Small intestine (tissue), 7 donors: ENCODE data around the gene ITPRIPL2. TPM values are rescaled to one million over a fixed set of nuclear protein-coding genes. Genes with fewer than 3 reads are reported as not detected.
A peak's percentile ranks its signal among the peaks of the same experiment; 100 is the strongest.

Source experiments
- DNase-seq, 2 donors: peaks; one replicate each; pipeline versions ENCODE4 v3.0.0 to v3.0.0-alpha.2; 2013
- FAIRE-seq: peaks from 2 replicates; lab custom pipeline; 2012; peaks lifted over from hg19 to GRCh38; lab: Jason Lieb, UNC
- H3K27ac ChIP-seq, 3 donors: one replicate each; pipeline ENCODE4 v1.5.1; 2013; ENCODE audit warnings: low read length in 2 of 3, mild to moderate bottlenecking in 2 of 3, control low read depth in 1 of 3, inconsistent platforms in 1 of 3, low read depth in 1 of 3, moderate library complexity in 1 of 3
- H3K27me3 ChIP-seq, 3 donors: one replicate each; pipeline ENCODE4 v1.6.1; 2013; ENCODE audit warnings: low read length in 3 of 3, inconsistent platforms in 1 of 3; ENCODE audit not compliant: control insufficient read depth in 3 of 3, insufficient read depth in 3 of 3
- H3K36me3 ChIP-seq, 3 donors: one replicate each; pipeline ENCODE4 v1.6.1; 2013; ENCODE audit warnings: low read length in 3 of 3, inconsistent platforms in 1 of 3, low read depth in 1 of 3, mild to moderate bottlenecking in 1 of 3, moderate library complexity in 1 of 3; ENCODE audit not compliant: control insufficient read depth in 3 of 3, insufficient read depth in 2 of 3
- H3K4me1 ChIP-seq, 3 donors: one replicate each; pipeline ENCODE4 v1.6.1; 2013; ENCODE audit warnings: low read length in 2 of 3, inconsistent platforms in 1 of 3, low read depth in 1 of 3, mild to moderate bottlenecking in 1 of 3, moderate library complexity in 1 of 3; ENCODE audit not compliant: control insufficient read depth in 3 of 3, insufficient read depth in 2 of 3
- H3K4me3 ChIP-seq, 3 donors: one replicate each; pipeline ENCODE4 v1.5.1; 2013; ENCODE audit warnings: low read length in 3 of 3, control low read depth in 1 of 3, inconsistent platforms in 1 of 3, low read depth in 1 of 3, mild to moderate bottlenecking in 1 of 3, moderate library complexity in 1 of 3
- H3K9me3 ChIP-seq, 2 donors: one replicate each; pipeline ENCODE4 v1.6.1; 2013; ENCODE audit warnings: low read depth in 1 of 2, low read length in 1 of 2; ENCODE audit not compliant: control insufficient read depth in 2 of 2, insufficient read depth in 1 of 2
- WGBS, 3 donors: extraction: QIAGEN DNeasy Blood & Tissue Kit; methylation state at CpG; one replicate each; pipeline ENCODE4 v1.1.7; 2013; 5-methylcytosine and 5-hydroxymethylcytosine counted together
- polyA plus RNA-seq, 4 donors: library from polyadenylated mRNA; stranded (reverse) in 3 of 4; unstranded in 1 of 4; fragments of 200-250 nt in 3 of 4; fragments of 120-200 nt in 1 of 4; gene quantifications; one replicate each; pipeline versions ENCODE4 v1.2.1 to v1.2.3, GENCODE V29; 2013
- donor health status: healthy with polysubstance abuse.
- donor health status: control.
- donor health status: control.
- donor health status: Bipolar disorder and iron deficiency.
- donor health status: healthy.

The ITPRIPL2 gene
- polyA plus RNA-seq, 4 donors, result 3.6 to 7.2 (median 6.1) TPM

DNA sequence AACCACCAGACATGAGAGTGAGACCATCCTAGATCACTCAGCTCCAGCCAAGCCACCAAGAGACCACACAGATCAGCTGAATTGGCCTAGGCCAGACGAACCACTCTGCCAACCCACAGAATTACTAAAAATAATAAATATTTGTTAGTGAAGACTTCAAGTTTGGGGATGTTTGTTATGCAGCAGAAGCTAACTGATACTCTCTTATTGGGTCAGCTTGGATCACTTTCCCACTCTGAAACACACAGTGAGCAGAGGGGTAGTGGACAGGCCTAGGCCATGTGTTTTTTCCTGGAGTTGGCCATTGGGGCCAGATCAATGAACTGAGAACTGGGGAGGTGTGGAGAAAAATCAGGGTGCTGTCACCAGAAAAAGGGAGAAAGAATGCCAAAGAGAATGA lies 15.6 kb upstream of the ITPRIPL2 start:
- Histone ChIP-seq H3K27ac (no peak overlapping the region), H3K4me3 (no peak overlapping the region), H3K27me3 (no peaks in the 10 kb centered on the region), H3K36me3 (no peaks in the 10 kb centered on the region), H3K4me1 (no peaks in the 10 kb centered on the region), H3K9me3 (peaks cover 0 to 4% of the 10 kb centered on the region in 2 donors)
- FAIRE-seq (no peak), DNase-seq (no peak)
- 79 to 90% (median 88%) methylated on average over 1 of the region's 1 CpG for WGBS, 3 donors

DNA sequence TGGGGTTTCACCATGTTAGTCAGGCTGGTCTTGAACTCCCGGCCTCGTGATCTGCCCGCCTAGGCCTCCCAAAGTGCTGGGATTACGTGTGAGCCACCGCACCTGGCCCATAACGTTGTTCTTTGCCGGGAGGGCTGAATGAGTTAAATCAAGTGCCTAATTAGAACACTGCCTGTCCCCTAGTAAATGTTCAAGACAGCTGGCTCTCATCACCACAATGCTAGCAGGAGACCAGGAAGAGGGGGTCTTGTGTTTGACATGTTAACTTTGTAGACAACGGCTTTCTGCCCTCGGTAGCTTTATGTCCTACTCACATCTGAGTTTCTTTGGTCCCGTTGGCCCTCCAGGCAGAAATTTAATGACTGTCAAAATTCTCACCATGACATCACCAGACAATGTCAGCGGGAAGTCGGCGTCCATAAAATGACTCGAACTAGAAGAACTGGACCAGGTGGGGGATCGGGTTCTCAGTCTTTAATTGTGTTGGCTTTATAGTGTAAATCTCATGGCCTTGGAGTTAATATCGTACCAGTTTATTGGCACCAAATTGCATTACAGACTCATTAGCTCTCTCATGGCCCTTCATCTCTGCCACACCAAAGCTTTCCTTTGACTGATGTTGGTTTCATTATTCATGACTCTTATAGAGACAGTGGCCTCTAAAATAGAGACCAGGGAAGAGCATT lies 11.4 kb upstream of the ITPRIPL2 start:
- no peak for FAIRE-seq
- no peaks in the 10 kb centered on the region for H3K27me3 ChIP-seq

DNA sequence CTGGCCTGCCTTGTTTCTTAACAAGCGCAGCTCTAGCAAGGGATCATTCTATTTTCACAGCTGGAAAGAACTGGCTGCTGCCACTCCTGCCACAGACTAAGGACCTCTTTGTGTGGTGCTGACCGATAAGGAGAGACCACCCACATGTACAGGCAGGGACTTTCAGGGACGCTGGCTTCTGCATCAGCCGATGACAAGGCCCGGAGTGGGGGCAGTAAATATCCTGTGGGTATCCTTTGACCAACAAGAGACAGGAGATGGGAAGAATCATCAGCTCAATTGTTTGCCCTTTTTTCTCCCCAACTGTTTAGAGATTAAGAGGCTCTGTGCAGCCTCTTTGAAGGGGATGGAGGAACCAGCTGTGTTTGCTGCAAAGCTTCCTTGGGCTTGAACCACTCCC lies 9.2 kb upstream of the ITPRIPL2 start:
- Histone ChIP-seq H3K27me3 (no peaks in the 10 kb centered on the region), H3K36me3 (no peaks in the 10 kb centered on the region), H3K9me3 (no peaks in the 10 kb centered on the region), H3K4me3 (no peak overlapping the region), H3K27ac (no peak overlapping the region), H3K4me1 (peaks cover 3 to 20% (median 3%) of the 10 kb centered on the region in 3 donors)
- no peak for FAIRE-seq
- no peak for DNase-seq
- WGBS, 3 donors, result 80 to 90% (median 83%) methylated on average over 5 of the region's 5 CpGs

More for the DNA sequence above, 11.4 kb upstream of the ITPRIPL2 start:
- no peak for DNase-seq
- 69 to 73% (median 70%) methylated on average over 16 of the region's 16 CpGs for WGBS, 3 donors
- no peak overlapping the region for H3K4me3 ChIP-seq
- H3K9me3 ChIP-seq, result peaks cover 0 to 4% of the 10 kb centered on the region in 2 donors
- no peaks in the 10 kb centered on the region for H3K36me3 ChIP-seq
- H3K27ac ChIP-seq, result no peak overlapping the region
- H3K4me1 ChIP-seq, result peaks cover 0 to 2% (median 0%) of the 10 kb centered on the region in 3 donors

DNA sequence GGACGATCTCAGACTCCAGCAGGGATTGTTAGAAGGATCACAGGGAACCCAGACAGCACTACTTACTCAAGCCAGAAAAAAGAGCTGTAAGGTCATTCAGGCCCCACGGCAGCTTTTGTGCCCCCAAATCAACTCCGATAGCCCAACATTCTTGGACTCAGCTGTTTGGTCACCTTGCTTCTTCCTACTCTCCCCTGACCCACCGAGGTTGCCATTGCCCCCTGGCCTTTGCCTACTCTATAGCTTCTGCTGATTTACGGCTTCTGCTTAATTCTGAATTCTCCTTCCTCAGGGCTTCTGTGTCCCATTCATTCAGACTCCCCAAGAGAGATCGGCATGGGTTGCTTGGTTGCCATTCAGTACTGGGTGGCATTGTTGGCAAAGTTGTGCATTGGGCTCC lies 8.6 kb upstream of the ITPRIPL2 start:
- Histone ChIP-seq H3K4me1 (peaks cover 3 to 20% (median 3%) of the 10 kb centered on the region in 3 donors), H3K27me3 (no peaks in the 10 kb centered on the region), H3K9me3 (no peaks in the 10 kb centered on the region), H3K27ac (no peak overlapping the region), H3K36me3 (no peaks in the 10 kb centered on the region), H3K4me3 (no peak overlapping the region)
- no peak for FAIRE-seq
- WGBS, 3 donors, result 83 to 91% (median 91%) methylated on average over 6 of the region's 6 CpGs
- no peak for DNase-seq

DNA sequence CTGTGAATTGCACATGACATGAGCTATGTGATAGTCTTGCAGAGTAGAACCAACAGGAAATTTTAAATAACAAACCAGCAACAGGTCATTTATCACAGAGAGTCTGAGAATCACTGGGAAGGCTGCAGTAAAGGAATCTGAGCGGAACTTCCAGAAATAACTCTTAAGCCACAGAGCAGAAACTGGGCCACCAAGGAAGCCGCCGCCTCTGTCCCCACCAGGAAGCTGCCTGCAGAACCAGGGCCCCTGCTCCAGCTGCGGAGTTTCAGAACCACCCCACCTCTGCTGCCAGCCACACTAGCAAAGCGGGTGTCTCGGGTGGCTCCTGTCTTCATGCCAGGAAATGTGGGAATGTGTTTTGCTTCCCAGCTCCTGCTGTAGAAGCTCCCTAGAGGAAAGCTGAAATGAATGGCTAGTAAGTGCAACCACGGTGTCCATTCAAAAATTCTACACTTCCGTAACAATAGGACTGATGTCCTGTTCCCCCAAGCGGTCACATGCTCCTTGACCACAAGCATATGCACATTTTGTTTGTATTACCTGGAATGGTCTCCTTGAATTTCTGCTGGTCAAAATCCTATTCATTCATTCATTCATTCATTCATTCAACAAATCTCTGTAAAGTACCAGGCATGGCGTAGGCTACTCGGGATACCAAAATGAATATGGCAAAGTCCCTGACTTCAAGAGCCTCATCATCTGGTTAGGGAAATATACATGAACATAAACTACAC lies 7.7 kb upstream of the ITPRIPL2 start:
- Histone ChIP-seq H3K4me1 (peaks cover 3 to 23% (median 3%) of the 10 kb centered on the region in 3 donors), H3K27me3 (no peaks in the 10 kb centered on the region), H3K36me3 (no peaks in the 10 kb centered on the region), H3K27ac (no peak overlapping the region), H3K9me3 (no peaks in the 10 kb centered on the region), H3K4me3 (no peak overlapping the region)
- WGBS, 3 donors, result 70 to 82% (median 76%) methylated on average over 11 of the region's 11 CpGs
- DNase-seq, result no peak
- no peak for FAIRE-seq

DNA sequence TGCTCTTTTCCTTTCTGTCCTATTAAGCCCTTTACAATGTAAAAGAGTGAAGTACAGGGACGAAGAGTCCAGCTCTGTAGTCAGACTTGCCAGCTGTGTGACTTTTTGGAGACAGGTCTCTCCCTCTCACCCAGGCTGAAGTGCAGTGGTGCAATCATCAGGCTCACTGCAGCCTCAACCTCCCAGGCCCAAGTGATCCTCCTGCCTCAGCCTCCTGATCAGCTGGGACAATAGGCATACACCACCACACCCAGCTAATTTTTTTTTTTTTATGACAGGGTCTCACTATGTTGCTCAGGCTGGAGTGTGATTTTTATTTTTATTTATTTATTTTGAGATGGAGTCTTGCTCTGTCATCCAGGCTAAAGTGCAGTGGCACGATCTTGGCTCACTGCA lies 7.1 kb upstream of the ITPRIPL2 start:
- H3K9me3 ChIP-seq, result no peaks in the 10 kb centered on the region
- H3K4me1 ChIP-seq, result peaks cover 3 to 24% (median 3%) of the 10 kb centered on the region in 3 donors
- DNase-seq (no peak), FAIRE-seq (no peak)
- WGBS, 3 donors, result 90 to 96% (median 95%) methylated on average over 2 of the region's 2 CpGs
- no peak overlapping the region for H3K4me3 ChIP-seq
- H3K27me3 ChIP-seq, result no peaks in the 10 kb centered on the region
- no peaks in the 10 kb centered on the region for H3K36me3 ChIP-seq
- H3K27ac ChIP-seq, result no peak overlapping the region

DNA sequence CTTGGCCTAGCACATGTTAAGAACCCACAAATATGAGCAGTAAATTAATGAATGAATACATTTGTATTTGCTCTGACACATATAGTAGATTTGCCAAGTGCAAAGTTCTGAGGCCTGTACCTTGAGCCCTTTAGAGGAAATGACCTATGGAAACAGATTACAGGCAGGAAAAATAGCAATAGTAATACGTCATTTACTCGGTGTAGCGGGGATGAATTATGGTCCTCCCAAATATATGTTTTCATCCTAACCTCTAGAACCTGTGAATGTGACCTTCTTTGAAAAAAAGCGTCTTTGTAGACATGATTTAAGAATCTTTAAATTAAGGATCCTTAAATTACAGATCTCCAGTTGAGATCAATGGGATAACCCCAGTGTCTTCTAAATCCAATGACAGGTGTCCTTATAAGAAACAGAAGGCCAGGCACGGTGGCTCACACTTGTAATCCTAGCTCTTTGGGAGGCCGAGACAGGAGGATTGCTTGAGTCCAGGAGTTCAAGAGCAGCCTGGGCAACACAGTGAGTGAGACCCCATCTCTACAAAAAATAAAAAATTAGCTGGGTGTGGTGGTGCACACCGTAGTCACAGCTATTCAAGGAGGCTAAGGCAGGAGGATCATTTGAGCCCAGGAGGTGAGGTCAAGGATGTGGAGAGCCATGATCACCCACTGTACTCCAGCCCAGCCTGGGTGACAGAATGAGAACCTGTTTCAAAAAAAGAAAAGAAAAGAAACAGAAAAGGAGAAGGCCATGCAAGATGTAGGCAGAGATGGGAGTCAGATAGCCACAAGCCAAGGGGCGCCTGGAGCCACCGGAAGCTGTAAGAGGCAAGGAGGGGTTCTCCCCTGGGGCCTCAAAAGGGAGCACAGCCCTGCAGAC lies 5.1 kb upstream of the ITPRIPL2 start:
- DNase-seq, result peak; percentile 81 to 92
- no peaks in the 10 kb centered on the region for H3K27me3 ChIP-seq
- no peaks in the 10 kb centered on the region for H3K9me3 ChIP-seq
- H3K27ac ChIP-seq, result peak overlapping the region in 2 of 3 donors; percentile 76
- H3K4me1 ChIP-seq, result peaks cover 3 to 24% (median 3%) of the 10 kb centered on the region in 3 donors
- H3K36me3 ChIP-seq, result no peaks in the 10 kb centered on the region
- H3K4me3 ChIP-seq, result no peak overlapping the region
- WGBS, 3 donors, result 48 to 70% (median 57%) methylated on average over 9 of the region's 9 CpGs
- no peak for FAIRE-seq

DNA sequence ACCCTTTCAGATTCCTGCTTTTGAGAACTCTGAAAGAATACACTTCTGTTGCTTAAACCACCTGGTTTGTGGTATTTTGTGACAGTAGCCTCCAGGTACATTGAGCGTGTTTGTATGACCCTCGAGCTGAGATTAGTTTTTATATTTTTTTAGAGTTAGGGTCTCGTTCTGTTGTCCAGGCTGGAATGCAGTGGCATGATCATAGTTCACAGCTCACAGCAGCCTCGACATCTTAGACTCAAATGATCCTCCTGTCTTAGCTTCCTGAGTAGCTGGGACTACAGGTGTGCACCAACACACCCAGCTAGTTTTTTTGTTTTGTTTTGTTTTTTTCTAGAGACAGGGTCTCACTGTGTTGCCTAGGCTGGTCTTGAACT lies 4.5 kb upstream of the ITPRIPL2 start:
- Histone ChIP-seq H3K27me3 (no peaks in the 10 kb centered on the region), H3K9me3 (no peaks in the 10 kb centered on the region), H3K4me1 (peaks cover 3 to 24% (median 3%) of the 10 kb centered on the region in 3 donors), H3K4me3 (no peak overlapping the region), H3K27ac (no peak overlapping the region), H3K36me3 (no peaks in the 10 kb centered on the region)
- FAIRE-seq (no peak), DNase-seq (no peak)
- WGBS, 3 donors, result 77 to 87% (median 84%) methylated on average over 4 of the region's 4 CpGs
